ENCODE data around the gene HPCAL1.

DNA sequence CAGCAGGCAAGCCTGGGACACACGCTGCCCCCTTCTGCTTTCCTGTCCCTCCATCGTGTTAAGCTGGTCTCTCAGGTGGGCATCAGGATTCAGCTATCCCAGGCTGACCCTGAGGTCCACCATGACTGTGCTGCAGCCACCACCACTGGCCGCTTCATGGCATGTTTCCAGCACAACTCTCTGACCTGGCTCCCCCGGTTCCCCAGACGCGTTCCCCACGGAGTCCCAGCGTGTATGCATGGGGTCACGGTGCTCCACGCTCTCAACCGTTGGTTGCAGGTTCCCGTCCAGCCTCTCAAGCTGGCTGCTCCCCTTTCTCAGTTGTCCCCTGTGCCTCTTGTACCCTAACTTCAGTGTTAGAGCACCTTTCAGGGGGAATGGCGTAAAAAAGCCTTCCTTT lies 20.3 kb downstream of the HPCAL1 start:
- TF ChIP-seq, protein P1, sequence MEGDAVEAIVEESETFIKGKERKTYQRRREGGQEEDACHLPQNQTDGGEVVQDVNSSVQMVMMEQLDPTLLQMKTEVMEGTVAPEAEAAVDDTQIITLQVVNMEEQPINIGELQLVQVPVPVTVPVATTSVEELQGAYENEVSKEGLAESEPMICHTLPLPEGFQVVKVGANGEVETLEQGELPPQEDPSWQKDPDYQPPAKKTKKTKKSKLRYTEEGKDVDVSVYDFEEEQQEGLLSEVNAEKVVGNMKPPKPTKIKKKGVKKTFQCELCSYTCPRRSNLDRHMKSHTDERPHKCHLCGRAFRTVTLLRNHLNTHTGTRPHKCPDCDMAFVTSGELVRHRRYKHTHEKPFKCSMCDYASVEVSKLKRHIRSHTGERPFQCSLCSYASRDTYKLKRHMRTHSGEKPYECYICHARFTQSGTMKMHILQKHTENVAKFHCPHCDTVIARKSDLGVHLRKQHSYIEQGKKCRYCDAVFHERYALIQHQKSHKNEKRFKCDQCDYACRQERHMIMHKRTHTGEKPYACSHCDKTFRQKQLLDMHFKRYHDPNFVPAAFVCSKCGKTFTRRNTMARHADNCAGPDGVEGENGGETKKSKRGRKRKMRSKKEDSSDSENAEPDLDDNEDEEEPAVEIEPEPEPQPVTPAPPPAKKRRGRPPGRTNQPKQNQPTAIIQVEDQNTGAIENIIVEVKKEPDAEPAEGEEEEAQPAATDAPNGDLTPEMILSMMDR (IDR thresholded peaks at IDR 0.05) = no peak
- TF ChIP-seq POLR2A (IDR thresholded peaks at IDR 0.05) = no peak

Data from testis (tissue), 2 donors.